Fibroblast of skin of right biceps (primary cell): Measurements from ENCODE around the gene HIF3A.
A peak's percentile ranks its signal among the peaks of the same experiment; 100 is the strongest.
"Not testable (repeated sequence)": the region's sequence is repeated elsewhere in the genome, so short reads cannot be mapped to it uniquely, and the experiment has no call there.

ENCODE experiments used
- DNase-seq: peaks from one replicate; pipeline ENCODE4 v3.0.0-alpha.2; 2013

The HIF3A gene

DNA sequence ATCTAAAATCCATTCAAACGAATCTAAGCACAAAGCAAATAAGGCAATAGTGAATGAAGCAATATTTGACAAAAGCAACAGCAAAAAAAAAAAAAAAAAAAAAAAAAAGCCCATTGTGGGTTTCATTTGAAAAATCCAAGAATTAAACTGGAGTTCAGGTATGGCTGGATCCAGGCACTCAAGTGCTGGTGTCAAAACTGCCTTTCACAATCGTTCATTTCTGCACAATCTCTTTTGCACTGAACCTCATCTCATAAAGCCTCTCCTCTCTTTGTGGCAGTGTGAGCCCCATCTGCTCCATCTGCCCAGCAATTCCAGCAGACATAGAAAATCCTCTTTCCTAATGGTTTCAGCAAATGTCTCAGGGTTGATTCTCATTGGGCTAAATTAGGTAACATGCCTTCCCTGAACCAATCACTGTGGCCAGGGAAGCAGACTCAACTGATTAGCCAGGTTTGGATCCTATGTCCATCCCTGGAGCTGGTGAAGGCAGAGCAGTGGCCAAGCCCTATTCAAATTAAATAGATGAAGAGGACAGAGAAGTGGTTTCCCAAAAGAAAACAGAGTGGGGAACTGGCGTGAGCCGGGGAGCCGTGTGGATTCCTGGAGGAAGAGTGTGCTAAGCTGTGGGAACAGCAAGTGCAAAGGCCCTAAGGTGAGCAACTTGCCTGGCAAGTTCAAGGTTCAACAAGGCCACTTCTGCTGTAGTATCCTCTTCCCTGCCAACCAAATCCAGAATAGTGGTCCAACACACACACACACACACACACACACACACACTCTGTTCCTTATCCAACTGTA is 1.2 kb upstream of the HIF3A start:
- no peak for DNase-seq

DNA sequence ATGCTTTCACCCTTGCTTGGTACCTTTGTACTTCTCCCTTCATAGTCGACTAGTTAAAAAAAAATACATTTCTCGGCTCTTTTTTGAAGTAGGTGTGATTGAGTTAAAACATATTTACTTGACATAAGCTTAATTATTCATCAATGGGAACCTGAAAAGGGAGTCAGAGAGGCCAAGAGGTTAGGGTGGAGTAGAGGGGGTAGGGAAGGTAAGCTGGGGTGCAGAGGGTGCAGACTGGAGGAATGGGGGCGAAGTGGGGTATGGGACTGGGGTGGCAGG is 701 bp upstream of the HIF3A start:
- DNase-seq, result no peak

DNA sequence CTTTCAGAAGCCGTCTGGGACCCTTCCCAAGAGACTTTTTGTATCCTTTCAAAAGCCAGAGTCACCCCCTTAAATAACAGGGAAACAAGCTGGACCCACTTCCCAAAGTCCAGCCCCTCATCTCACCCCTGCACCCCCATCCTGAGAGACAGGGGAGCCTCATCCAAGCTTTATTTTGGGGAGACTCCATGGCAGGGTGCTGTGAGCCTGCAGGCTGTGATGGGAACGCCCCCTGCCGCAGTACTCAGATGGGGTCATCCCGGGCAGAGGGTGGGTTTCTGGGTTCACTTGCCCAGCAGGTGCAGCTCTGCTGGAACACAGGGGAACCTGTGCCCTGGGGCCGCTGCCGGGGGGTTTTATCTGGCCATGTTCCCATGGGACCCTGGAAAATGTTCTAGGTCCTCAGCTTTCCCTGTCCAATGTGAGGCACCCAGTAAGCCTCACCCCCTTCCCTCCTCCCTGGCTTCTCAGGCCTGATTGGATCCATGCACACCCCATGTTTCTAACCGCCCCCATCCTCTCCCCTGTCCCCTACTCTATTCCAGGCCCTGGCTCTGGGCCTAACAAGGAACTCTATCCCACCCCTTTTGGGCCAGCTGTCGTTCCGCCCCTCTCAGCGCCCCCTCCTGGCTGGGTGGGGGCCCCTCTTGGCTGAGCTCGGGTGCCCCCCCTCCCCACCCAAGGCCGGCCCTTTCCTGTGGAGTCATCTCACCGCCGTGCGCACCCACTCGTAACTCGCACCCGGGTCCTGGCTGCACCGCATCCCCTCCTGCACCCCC is 1.0 kb downstream of the HIF3A start:
- DNase-seq, result no peak

DNA sequence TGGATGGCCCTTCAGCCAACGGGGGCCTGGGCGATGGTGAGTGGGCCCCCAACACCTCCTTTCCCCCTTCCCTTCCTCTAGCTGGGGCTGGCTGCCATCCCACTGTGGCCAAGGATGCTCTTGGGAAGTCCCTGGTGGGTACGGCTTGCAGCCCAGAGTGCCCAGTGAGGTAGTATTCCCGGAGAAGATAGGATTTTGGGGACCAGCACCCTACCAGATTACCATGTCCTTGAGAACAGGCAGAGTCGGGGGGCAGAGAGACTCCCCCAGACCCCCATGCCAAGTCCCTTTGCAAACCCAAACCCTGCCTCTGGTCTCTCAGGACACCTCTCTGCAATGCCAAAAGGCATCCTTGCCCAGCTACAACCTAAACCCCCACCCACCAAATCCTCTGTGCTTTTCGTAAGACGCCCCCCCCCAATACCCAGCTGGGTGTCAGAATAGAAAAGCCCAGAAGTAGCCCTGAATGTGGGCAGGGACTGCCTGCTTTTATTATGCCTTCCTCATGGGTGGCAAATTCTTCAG is 1.7 kb downstream of the HIF3A start:
- no peak for DNase-seq

DNA sequence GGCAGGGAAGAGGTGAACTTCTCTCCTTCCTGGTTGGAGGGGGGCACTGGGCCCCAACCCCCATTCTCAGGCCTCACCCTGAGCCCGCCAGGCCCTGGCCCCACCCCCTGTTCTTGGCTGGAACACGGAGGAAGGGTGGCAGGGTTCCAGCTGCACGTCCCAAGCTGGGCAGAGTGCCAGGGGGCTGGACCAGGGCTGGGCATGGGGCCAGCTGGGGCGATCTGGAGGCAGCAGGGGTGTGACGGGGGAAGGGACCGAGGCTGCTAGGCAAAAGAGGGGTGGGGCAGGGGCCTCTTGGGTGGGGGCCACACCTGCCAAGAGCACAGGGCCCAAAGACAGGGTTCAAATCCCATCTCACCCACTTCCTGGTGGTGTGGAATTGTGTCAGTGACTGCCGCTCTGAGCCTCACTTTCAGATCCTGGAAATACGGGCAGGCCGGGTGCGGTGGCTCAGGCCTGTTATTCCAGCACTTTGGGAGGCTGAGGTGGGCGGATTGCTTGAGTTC is 2.2 kb downstream of the HIF3A start:
- peak; percentile 90 for DNase-seq

DNA sequence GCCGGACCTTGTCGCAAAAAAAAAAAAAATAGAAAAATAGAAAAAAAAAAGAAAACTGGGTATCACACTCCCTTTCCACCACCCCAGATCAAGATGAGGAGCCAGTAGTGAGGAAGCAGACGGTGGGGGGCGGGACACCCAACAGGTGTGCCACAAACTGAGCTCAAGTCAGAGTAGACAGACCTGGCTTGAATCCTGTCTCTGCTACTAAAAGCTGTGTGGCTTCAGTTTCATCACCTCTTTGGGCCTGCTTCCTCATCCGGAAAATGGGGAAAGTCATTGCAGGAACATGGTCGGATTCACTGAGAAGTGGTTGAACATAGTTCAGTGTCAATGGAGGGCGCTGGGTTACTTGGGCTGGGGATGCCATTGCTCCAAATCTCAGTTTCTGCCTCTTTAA is 2.9 kb downstream of the HIF3A start:
- no peak for DNase-seq

DNA sequence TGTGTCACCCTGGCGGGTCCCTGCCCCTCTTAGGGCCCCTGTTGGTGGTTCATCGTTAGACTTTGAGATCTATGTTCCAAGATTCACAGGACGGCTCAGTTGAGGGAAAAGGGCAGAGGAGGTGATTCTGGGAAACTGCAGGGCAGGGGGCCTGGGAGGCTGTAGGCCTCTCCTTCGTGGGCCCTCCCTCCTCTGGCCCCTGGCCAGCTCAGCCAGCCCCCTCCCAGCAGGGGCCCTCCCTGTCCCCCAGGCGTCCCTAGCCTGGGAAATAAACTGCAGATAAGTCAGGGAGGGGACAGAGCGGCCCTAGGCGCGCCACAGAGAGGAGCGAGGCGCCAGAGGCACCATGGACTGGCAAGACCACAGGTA is 6.5 kb downstream of the HIF3A start:
- no peak for DNase-seq

DNA sequence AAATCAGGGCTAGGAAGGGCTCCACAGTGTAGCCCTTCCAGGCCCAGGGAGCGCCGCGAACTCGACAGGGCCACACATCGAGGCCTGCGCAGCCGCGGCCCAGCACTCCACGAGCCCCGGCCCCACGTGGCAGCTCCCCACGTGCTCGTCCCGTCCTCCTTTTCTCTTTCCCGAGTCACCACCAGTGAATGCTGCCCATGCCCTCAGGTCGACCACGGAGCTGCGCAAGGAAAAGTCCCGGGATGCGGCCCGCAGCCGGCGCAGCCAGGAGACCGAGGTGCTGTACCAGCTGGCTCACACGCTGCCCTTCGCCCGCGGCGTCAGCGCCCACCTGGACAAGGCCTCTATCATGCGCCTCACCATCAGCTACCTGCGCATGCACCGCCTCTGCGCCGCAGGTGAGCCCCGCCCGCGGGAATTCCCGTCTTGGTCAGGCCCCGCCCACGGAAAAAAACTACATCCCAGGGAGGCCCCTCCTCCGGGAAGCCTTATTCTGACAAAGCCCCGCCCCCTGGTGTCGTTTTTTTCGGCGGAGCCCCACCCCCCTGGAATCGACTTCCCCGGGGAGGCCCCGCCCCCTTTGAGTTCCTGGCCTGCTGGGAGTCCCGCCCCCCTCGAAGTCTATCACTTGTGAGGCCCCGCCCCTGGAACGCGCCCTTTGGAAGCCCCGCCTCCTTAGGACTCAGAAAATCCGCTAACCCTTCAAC is 7.0 kb downstream of the HIF3A start:
- peak; percentile 55 for DNase-seq

DNA sequence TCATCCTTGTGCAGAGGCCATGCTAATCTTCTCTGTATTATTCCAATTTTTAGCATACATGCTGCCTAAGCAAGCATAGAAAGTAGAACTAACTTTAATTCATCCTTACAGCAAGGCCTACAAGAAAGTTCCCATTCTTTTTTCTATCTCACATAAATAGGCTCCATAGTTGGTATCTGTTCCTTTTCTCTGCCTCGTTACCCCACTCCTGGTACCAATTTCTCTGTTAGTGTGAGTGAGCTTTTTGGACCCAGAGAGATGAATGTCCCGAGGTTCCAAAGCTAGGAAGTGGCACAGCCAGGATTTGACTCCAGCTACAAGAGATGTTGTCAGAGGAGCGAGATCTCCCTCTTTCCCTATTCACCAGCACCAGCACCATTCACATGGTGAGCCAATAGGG is 9.7 kb downstream of the HIF3A start:
- DNase-seq, result no peak

DNA sequence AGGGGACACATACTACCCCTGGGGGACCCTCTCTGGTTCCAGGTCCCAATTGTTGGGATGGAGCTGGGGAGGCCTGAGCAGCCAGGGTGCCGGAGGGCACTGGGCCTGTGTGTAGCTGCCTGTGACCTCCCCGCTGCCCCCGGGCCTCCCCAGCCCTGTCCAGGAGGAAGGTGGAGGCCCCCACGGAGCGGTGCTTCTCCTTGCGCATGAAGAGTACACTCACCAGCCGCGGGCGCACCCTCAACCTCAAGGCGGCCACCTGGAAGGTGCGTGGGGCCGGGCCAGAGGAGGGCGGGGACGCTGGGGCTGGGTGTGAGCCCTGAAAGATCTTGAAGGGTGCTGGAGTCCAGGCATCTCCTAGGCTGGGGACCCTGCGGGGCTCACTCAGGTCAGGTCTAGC is 11.7 kb downstream of the HIF3A start:
- DNase-seq, result no peak

DNA sequence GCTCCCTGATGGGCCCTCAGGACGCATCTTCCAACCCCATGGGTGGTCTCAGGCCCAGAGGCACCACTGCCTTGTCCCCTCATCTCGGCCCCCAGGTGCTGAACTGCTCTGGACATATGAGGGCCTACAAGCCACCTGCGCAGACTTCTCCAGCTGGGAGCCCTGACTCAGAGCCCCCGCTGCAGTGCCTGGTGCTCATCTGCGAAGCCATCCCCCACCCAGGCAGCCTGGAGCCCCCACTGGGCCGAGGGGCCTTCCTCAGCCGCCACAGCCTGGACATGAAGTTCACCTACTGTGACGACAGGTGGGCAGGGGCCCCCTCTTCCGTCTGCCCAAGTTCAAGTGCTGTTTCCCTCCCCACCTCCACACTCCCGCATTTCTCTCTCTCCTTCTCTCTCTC is 12.2 kb downstream of the HIF3A start:
- no peak for DNase-seq

DNA sequence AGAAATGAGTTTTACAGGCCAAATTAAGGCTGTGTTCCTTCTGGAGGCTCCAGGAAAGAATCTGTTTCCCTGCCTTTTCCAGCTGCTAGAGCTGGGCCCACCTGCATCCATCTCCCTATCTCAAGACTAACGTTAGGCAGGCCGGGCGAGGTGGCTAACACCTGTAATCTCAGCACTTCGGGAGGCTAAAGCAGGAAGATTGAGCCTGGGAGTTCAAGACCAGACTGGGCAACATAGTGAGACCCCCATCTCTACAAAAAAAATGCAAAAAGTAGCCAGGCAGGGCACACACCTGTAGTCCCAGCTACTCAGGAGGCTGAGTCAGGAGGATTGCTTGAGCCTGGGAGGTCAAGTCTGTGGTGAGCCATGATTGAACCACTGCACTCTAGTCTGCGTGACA is 14.6 kb downstream of the HIF3A start:
- DNase-seq, result no peak

DNA sequence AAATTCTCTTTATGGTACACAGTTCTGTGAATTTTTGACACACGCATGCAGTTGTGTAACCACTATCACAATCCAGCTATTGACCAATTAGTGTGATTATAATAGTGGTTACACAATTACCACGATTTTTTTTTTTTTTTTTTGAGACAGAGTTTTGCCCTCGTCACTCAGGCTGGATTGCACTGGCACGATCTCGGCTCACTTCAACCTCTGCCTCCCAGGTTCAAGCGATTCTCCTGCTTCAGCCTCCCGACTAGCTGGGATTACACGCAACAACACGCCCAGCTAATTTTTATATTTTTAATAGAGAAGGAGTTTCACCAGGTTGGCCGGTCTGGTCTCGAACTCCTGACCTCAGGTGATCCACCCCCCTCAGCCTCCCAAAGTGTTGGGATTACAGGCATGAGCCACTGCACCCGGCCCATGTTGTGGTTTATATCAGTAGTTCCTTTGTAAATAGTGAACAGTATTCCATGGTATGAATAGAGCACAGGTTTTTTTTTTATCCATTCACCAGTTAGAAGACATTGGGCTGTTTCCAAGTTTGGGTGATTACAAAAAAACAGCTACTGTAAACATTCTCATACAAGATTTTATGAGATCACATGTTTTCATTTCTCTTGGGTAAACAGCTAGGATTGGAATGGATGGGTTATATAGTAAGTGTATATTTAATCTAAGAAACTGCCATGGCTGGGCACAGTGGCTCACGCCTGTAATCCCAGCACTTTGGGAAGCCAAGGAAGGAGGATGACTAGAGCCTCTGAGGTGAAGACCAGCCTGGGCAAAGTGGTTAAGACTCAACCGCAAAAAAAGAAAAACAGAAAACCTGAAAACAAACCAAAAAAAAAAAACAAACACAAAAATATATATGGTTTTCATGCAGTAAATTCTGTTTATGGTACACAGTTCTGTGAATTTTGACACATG is 17.0 kb downstream of the HIF3A start:
- not testable (repeated sequence) for DNase-seq

DNA sequence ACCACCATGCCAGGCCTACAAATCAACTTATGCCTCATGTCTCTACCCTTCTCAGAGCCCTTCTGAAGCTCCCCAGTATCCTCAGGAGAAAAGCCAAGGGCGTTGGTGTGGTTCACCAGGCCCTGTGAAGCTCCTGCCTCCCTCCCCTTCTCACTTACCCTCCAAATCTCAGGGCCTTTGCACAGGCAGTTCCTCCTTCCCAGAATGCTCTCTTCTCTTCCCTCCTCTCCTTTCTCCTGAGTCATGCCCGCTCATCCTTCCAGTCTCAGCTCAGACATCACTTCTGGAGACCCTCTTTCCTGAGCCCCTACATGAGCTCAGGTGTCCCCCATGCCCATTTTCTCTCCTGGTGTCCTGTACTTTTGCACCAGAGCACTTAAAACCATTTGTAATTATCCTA is 20.5 kb downstream of the HIF3A start:
- no peak for DNase-seq

DNA sequence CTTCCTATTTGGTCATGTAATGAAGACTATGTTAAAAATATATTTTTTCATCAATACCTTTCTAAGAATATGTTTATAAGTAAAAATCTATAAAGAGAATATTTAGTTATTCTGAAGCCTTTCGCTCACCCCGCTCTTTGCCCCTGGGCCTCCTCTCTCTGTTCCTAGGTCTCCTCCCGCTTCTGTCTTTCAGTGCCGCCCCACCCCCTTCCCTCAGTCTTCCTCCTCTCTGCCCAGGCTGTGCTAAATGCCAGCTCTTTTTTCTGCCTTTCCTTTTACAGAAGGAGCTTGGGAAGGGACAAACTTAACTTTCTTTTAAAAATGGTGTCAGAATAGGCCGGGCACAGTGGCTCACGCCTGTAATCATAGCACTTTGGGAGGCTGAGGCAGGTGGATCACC is 22.8 kb downstream of the HIF3A start:
- no peak for DNase-seq

DNA sequence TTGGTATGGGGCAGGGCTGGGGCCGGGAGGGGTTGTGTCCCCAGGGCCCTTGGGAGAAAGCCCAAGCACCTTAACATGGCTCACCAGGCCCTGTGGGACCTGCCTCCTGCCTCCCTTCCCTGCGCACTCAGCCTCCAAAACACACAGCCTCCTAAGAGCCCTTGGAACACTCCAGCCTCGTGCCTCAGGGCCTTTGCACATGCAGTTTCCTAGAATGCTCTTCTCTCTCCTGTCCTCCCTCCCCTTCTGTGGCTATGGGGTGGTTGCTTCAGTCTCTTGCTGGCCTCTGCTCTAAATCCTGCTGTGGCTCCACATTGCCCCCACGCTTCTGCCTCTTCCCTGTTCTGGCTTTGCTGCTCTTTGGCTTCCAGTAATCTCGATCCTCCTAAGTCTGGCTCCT is 23.7 kb downstream of the HIF3A start:
- DNase-seq, result no peak

DNA sequence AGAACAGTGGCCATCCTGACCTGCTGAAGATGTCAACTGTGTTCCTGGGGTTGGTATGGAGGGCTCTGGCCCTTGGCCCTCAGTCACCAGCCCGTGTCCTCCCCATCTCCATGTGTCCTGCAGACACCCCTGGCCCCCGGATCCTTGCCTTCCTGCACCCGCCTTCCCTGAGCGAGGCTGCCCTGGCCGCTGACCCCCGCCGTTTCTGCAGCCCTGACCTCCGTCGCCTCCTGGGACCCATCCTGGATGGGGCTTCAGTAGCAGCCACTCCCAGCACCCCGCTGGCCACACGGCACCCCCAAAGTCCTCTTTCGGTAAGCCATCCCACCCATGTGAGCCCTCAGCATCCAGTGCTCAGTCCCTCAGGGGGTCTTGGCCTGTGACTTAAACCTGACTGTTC is 24.8 kb downstream of the HIF3A start:
- no peak for DNase-seq

DNA sequence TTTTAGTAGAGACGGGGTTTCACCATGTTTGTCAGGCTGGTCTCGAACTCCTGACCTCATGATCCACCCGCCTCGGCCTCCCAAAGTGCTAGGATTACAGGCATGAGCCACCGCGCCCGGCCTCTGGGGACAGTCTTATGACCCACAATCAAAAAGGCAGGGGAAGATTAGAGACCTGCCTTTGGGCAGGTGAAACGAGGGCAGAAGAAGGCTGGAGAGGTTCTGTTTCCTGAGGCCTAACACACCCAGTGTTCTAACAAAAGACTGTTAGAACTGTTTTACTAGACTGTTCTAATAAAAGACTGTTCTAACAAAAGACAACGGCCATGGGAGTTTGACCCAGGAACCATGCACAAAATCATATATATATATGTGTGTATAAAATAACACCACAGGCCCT is 26.4 kb downstream of the HIF3A start:
- DNase-seq, result not testable (repeated sequence)

DNA sequence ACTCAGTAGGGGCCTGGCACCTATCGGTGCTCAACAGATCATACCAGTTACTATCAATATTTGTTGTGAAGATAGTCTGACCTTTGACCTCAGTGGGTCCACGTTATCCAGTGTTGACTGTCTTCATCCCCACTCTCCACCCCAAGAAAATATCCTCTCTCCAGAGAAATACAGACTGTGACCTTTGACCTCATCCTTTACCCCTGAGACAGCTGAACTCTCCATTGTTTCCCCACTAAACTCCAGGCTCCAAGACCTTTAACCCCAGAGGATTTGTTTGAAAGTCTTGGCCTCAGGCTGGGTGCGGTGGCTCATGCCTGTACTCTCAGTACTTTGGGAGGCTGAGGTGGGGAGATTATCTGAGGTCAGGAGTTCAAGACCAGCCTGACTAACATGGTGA is 27.4 kb downstream of the HIF3A start:
- DNase-seq, result no peak

DNA sequence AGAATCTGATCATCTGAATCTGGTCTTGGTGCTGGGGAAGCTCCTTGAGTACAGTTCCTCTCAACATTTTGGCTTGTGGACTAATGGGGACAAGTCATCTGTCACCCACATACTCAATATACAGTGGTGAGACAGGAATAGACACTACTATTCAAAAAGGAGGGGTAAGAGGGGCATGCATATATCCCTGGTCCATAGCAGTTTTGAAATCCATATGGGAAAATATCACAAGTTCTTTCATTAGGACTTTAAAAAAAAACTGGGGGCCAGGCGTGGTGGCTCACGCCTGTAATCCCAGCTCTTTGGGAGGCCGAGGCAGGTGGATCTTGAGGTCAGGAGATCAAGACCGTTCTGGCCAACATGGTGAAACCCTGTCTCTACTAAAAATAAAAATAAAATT is 29.8 kb downstream of the HIF3A start:
- no peak for DNase-seq

DNA sequence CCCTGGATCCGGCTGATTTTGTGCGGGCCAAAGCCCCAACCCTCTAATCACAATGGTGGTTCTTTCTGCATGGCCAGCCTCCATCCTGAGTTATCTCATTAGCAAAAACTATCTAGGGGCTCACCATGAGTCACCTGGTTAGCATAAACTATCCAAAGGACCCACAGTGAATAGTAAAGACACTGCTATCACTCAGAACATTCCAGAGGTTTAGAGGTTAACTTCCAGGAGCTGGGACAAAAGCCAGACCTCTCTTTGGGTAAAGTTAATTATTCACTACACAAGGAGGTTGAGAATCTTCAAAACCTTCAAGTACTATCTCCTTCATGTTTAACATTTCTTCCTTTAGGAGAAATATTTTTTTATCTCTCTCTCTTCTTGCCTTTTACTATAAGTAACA is 31.2 kb downstream of the HIF3A start:
- no peak for DNase-seq

DNA sequence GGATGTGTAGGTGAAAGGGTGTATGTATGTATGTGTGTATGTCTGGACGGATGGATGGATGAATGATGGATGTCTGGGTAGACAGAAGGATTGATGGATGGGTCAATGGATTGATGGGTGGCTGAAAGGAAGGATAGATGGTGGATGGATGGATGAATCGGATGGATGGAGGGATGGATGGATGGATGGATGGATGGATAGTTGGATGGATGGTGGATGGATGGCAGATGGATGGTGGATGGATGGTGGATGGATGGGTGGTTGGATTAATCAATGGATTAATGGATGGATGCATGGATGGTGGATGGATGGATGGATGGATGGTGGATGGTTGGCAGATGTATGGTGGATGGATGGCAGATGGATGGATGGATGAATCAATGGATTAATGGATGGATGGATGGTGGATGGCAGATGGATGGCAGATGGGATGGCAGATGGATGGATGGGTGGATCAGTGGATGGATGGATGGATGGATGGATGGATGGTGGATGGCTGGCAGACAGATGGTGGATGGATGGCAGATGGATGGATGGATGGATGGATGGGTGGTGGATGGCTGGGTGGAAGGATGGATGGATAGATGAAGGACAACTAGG is 33.6 kb downstream of the HIF3A start:
- DNase-seq, result no peak
